HG02642 (cell line): ENCODE data around the gene SOD2.
A peak's percentile ranks its signal among the peaks of the same experiment; 100 is the strongest.
"Not testable (repeated sequence)": the region's sequence is repeated elsewhere in the genome, so short reads cannot be mapped to it uniquely, and the experiment has no call there.

Source experiments
- ATAC-seq: cut with Tn5 transposase; IDR thresholded peaks from one replicate; pipeline ENCODE4 v1.9.1; 2021; ENCODE audit warnings: mild to moderate bottlenecking; ENCODE audit not compliant: unreplicated experiment, poor library complexity

SOD2 gene

DNA sequence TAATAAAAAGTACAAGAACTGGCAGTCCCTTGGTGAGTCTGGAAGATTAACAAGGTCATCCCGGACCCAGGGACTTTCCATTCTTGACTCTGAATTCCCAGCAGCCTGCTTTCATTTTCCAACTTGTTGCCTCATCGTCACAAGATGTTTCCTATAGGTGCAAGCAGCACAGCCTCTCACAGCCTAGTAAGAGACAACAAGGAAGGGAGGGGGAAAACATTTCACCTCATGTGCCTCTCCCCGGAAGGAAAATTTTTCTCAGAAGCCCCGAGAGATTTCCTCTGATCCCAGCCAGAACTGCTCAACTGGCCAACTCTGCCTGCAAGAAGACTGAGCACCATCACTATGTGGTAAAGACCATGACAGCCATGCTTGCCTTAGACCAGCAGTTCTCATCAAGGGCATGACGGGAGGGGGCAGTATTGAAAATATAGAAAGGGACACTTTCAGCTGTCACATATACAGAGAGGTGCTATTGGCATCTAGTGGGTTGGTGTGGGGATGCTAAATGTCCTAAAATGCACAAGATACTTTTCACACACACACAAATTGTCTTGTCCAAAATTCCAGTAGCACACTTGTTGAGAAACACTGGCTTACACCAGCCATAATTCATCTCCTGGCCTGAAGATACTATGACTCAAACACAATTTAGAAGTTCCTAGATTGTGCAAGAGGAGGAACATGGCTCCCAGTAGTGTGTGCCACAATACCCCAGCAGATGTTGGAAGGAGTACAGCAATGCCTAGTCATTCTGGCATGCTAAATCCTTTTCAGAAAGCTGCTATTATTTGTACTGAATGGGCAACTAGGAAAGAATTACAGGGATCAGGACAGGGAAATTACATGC, 23.4 kb upstream of the SOD2 start:
- no peak for ATAC-seq

DNA sequence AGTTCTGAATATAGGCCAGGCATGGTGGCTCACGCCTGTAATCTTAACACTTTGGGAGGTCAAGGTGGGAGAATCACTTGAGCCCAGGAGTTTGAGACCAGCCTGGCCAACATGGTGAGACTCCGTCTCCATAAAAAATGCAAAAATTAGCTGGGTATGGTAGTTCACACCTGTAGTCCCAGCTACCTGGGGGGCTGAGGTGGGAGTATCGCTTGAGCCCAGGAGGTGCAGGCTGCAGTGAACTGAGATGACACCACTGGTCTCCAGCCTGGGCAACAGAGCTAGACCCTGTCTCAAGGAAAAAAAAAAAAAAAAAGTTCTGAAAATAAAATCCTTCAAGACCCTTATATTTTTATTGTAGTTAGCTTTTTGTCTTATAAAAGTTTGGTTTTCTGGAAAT, 22.6 kb upstream of the SOD2 start:
- no peak for ATAC-seq

DNA sequence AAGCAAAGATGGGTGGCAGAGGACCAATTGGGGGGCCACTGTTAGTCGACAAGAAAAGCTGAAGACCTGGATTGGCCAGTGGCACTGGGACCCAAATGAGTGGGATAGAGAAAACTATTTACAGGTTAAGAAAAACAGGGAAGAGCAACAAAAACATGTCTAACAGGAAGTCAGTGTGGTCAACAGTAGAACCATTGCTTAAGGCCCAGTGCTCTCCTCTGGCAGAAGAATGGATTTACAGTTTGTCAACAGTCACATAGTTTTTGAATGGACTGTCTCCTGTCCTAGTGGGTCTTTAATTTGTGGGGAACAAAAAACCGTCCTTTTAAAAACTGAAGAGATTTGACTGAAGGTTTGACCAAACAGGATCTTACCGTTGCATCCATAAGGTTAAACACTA, 22.1 kb upstream of the SOD2 start:
- ATAC-seq = no peak

DNA sequence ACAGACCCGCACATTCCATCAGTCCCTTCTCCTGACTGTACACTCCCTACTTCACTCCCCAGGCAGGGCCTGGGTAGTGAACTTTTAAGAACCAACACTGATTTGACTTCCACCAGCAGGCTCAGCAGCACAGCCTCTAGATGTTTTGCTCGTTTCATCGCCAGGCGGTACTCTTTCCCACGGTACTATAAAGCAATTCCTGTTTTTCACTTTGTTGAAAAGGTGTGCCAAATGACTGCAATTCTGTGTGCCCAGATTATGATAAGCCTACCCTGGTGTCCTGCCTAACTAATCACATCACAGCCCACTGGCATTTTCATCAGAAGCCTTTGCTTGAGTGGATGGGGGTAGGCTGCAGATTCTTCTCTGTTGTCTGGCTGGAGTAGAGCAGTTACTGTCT, 21.4 kb upstream of the SOD2 start:
- ATAC-seq = no peak

DNA sequence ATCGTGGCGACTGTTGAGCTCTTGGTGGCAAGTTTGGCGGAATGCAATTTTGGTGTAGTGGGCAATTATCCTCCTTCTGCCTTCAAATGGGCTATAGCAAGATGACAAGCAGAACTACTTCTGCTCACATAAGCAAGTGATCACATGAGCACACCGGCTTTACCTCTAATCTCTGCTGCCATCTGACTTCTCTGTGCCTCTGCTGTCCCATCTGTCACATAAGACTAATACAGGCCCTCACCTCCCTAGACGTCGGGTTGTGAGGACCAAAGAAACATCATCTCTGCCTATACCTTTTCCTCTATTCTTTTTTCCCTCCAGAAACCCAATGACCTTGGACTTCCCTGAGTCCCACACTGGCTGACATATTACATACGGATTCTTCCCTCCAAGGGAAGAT, 20.9 kb upstream of the SOD2 start:
- ATAC-seq = no peak

DNA sequence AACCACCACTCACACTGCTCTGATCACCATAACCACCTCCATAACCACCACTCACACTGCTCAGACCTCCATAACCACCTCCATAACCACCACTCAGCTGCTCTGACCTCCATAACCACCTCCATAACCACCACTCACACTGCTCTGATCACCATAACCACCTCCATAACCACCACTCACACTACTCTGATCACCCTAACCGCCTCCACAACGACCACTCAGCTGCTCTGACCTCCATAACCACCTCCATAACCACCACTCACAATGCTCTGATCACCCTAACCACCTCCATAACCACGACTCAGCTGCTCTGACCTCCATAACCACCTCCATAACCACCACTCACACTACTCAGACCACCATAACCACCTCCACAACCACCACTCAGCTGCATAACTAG, 19.3 kb upstream of the SOD2 start:
- ATAC-seq = not testable (repeated sequence)

DNA sequence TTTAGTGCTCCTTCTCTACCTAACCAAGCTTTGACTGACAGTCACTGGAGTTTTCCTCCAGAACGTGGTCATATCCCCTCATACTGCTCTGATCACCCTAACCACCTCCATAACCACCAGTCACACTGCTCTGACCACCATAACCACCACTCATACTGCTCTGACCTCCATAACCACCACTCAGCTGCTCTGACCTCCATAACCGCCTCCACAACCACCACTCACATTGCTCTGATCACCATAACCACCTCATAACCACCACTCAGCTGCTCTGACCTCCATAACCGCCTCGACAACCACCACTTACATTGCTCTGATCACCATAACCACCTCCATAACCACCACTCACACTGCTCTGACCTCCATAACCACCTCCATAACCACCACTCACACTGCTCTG, 17.6 kb upstream of the SOD2 start:
- ATAC-seq = not testable (repeated sequence)

DNA sequence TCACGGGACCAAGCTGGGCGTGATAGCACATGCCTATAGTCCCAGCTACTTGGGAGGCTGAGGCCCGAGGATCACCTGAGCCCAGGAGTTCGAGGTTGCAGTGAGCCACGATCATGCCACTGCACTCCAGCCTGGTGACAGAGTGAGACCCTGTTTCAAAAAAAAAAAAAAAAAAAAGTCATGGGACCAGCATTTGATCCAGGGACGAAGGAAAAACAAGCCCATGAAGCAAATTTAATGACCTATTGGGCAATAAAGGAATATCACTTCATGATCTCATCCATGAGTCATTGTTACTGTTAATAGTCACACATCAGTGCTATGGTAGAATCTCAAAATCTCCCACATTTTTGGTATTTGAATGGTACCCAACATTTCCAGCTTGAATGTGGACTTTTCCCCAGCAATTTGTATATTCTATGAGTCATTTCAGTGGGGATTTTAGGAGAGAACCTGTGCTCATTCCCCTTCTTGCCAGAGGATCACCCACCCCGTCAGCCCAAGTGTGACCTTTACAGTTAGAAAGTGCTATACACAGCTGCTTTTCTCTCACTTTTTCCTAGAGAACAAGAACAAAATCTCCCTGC, 8.5 kb upstream of the SOD2 start:
- no peak for ATAC-seq

DNA sequence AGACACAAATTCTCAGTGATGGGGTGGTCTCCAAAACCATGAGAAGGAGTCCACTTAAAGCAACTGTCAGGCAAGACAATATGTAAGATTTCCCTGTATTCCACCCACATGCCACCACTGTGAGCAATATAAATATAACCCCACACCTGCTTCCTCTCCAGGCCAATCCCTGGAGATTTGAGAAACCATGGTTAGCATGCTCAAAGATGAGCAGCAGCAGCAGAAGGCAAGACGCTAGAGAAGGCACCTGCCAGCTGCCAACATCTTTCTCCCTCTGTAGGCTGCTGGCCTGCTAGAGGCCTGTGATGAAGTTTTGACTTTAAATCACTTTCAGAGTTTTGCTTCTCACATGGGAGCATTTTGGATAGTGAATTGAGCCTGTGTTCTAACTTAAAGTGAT, 7.9 kb upstream of the SOD2 start:
- ATAC-seq = no peak

DNA sequence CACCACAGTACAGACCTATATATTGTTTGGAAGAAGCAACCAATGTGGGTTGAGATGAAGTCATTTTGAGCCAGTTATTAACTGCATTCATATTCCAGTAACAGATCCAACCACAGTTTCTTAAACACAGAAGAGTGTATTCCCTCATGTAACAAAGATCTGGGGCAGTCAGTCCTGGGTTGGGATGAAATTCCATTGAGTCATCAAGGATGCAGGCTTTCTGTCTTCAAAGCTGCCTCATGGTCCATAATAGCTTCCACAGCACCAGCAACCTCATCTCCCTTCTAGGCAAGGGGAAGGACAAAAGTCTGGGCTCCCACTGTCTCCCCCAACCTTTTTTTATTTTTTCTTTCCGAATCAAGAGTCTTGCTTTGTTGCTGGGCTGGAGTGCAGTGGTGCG, 2.9 kb upstream of the SOD2 start:
- ATAC-seq = no peak

DNA sequence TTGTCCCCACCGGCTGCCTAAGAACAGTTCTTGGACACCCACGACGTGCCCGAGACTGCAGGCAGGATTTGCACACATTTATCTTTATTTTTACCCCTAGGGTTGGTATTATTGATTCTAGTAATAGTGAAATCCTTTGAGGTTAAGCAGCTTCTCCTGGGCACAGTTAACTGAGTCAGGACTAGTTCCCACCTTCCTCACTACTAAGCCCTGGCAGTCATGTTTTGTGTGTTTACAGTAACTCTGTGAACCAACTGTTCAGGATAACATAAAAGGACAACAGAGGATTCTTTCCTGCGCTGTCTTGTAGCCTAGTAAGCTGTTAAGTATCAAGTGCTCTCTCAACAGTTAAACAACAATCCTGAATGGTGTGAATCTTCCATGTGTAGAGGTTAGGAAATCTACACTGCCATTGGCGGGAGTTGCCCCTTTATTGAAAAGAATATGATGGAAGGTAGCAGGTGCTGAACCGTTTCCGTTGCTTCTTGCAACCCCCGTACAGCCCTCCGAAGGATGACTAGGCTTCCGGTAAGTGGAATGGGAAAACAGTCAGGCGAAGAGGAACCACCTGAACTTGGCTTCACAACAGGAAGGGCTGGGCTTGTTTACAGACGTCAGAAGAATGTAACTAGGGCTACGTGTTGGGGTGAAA, 979 bp upstream of the SOD2 start:
- peak; percentile 1 for ATAC-seq

DNA sequence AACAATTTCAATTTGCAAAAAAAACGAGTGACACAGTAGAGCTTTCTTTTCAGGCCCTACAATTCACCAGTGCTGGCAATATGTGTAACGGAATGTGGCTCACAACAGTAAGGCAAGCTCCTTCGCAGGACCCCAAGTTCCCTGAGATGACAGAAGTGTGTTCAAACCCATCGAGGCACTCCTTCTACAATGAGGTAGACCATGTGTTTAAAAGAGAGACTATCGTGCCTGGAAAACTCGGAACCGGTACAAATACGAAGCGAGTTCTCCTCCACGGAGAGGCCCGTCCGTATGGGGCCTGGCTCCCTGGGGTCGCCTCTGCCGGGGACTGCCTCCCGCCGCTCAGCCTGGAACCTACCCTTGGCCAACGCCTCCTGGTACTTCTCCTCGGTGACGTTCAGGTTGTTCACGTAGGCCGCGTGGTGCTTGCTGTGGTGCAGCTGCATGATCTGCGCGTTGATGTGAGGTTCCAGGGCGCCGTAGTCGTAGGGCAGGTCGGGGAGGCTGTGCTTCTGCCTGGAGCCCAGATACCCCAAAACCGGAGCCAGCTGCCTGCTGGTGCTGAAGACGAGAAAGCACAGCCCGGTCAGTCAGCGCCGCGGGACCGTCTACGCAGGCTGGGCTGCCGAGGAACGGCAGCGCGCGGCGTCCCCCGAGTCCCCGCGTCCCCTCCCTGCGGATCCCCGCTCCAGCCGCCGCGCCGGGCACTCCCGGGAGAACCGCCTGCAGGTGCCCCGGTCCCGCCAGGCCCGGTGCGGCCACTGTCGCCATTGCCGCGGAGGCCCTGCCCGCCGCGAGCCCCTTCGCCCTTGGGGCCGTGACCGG, 526 bp downstream of the SOD2 start:
- peak; percentile 43 for ATAC-seq

DNA sequence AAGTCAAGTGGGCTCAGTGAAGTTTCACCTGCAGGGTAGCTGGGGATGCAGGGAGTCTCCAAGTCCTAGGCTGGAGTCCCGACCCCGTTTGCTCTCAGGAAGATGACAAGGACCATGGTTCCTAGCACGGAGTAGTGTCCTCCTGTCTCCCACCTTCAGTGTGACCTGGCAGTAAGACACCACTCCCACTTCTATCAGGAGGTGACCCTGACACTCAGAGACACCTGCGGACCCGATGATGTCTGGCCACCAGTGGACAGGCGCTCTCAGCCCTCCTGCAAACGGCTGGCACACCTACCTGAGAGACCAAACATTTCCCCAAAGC, 1.1 kb downstream of the SOD2 start:
- ATAC-seq = no peak

DNA sequence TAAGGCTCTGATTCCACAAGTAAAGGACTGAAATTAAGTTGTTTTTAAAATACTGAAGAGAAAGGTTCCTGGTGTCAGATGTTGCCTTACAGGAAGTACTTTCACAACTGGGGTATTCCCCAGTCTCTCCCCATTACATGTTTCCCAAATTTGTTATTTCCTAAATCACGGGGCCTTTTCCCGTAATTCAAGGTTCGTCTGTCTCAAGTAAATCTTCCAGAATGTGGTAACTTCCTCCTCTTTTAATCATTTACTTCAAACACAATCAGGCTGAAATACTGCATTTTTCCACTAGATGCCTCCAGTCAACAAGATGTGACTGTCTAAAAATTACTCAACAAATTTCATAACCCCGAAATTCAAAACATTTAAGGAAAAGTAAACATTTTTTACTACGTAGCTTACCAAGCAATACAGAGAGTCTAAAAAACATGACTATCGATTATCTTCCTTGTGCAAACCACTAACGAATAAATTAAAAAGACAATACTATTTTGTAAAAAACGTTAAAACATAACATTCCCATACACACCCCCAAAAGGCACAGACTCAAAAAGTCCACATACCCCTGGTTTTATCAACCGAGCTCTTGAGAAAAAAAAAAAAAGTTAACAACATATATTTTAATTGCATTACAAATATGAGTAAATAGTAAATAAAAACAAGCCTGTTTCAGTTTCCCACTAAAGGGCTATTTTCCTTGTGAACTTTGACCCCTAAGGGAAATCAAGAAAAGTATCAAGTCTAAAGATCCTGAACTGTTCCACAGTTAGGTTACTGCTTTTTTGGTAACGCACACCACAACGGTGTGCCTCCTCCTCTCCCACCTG, 1.7 kb downstream of the SOD2 start:
- ATAC-seq = no peak

DNA sequence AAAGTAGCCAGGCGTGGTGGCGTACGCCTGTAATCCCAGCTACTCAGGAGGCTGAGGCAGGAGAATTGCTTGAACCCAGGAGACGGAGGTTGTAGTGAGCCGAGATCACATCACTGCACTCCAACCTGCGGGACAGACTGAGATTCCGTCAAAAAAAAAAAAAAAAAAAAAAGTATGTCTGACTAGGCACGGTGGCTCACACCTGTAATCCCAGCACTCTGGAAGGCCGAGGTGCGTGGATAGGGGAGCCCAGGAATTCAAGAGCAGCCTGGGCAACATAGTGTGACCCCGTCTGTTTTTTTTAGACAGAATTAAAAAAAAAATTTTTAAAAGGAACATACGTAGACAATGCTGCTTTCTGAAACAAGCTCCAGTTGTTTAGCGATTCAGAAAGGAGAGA, 2.9 kb downstream of the SOD2 start:
- ATAC-seq = not testable (repeated sequence)

DNA sequence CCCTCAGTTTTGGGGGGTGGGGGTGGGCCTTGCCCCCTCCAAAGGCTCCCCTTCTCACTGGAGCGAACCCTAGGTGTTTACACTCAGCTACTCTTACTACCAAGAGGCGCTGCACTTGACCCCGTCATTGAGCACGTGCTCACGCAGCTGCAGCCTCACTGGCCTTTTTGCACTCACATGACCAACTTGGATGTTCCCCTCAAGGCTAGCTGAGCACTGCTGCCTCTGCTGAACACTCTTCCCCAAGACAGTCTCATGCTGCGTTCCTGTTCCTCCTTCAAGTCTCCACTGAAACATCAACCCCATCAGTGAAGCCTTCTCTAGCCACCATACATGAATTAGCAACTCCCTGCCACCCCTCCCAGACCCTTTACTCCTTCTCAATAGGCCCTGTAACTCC, 4.0 kb downstream of the SOD2 start:
- ATAC-seq = no peak

DNA sequence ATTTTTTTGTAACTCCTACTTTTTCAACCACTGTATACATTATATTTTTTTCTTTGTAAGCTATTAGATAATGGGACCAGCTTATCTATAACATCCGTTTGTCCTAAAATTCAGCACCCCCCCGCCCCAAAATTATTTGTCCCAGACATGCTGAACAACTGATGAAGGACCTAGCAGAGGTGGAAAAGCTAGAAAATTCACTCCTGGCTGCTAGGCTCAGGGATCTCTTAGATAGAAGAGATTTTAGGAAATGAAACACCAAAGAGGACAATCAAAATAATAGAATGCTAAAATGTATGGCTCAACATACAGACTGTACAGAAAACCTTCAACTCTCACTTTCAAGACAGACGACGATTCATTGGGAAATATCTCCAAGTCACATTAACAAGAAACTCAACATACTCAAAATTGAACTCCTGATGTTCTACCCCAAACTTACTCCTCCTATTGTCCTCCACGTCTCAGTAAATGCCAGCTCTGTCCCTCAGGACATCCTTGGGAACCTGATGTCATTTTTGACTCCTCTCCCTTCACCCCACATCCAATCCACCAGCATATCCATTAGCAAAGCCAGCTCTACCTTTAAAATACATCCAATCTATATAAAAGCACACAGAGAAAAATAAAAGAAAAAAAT, 4.7 kb downstream of the SOD2 start:
- ATAC-seq = no peak

DNA sequence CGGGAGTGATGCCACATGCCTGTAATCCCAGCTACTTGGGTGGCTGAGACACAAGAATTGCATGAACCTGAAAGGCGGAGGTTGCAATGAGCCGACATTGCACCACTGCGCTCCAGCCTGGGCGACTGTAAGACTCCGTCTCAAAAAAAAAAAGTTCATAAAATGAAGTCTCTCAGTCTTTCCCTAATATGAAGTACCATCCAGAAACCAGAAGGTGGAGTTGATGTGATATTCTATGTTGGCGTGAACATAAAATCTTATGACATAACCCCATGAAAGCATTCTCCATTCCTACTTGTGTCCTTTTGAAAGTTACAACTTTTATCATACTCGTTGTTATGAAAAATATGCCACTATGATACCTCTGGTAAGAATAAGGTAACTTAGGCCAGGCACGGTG, 5.7 kb downstream of the SOD2 start:
- ATAC-seq = no peak

DNA sequence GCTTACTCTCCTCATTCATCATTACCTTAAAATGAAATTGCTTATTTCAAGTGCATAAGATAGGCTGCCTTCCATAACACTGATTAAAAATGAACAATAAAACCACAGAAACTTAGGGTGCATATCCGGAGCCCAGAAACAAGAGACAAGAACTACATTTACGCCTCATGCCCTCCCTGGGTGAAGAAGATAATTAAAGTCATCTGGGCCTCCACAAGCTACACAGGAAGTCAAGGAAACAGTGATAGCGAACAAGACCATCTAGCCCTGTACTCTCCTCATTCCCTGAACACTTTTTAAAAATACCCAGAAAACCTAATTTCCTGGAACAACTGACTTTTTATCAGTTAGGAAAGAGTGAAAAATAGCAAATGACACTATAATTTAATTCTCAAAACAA, 6.3 kb downstream of the SOD2 start:
- ATAC-seq = no peak

DNA sequence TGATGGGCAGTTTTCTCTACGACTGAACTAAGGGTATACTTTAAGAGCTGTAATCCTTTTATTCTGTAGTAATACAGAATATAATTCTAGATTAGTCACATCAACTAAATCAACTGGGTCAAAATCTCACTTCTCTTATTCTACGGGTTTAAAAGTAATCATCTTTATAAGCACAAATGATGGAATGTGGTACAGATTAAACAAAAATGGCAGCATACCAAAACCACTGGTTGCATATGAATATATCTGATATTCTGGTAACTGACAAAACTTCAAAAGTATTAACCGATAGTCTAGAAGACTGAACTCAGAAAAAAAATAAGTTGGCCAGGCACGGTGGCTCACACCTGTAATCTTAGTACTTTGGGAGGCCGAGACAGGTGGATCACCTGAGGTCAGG, 7.0 kb downstream of the SOD2 start:
- no peak for ATAC-seq
